ENCODE measurements around the gene AVP. TPM values are rescaled to one million over a fixed set of nuclear protein-coding genes. Genes with fewer than 3 reads are reported as not detected.
"Not testable (repeated sequence)": the region's sequence is repeated elsewhere in the genome, so short reads cannot be mapped to it uniquely, and the experiment has no call there.

Gene AVP
- total RNA-seq, 2 experiments from 2014 or later: not detected

GRCh38 chr20:3126527-3126859, 42.0 kb upstream of the AVP start:
- POLR2A ChIA-PET: no interaction called here
- Histone ChIP-seq H3K27ac (ENCODE audit: low read depth, low read length, poor library complexity, severe bottlenecking) (no peak overlapping the region), H3K4me3 (ENCODE audit: low read depth, low read length, poor library complexity, severe bottlenecking) (no peak overlapping the region), H3K79me2 (ENCODE audit: insufficient read depth, low read depth, low read length) (no peaks in the 10 kb centered on the region), H3K4me1 (ENCODE audit: insufficient read depth, low read length, poor library complexity, severe bottlenecking) (no peaks in the 10 kb centered on the region), H3K9me2 (ENCODE audit: insufficient read depth, low read length) (no peaks in the 10 kb centered on the region), H3K36me3 (ENCODE audit: insufficient read depth, low read length) (peaks cover 24% of the 10 kb centered on the region), H3K9me3 (ENCODE audit: low read length) (peaks cover 17% of the 10 kb centered on the region; the same call in 1 of the 2 replicates), H2AFZ (ENCODE audit: low read length) (no peak overlapping the region), H4K20me1 (ENCODE audit: insufficient read depth, low read length) (no peaks in the 10 kb centered on the region), H3K4me2 (ENCODE audit: low read length) (no peak overlapping the region)
- no peak for TF ChIP-seq EZH2phosphoT487 (IDR thresholded peaks at IDR 0.05; ENCODE audit: borderline replicate concordance, low read depth, low read length)
- TF ChIP-seq, protein P1, sequence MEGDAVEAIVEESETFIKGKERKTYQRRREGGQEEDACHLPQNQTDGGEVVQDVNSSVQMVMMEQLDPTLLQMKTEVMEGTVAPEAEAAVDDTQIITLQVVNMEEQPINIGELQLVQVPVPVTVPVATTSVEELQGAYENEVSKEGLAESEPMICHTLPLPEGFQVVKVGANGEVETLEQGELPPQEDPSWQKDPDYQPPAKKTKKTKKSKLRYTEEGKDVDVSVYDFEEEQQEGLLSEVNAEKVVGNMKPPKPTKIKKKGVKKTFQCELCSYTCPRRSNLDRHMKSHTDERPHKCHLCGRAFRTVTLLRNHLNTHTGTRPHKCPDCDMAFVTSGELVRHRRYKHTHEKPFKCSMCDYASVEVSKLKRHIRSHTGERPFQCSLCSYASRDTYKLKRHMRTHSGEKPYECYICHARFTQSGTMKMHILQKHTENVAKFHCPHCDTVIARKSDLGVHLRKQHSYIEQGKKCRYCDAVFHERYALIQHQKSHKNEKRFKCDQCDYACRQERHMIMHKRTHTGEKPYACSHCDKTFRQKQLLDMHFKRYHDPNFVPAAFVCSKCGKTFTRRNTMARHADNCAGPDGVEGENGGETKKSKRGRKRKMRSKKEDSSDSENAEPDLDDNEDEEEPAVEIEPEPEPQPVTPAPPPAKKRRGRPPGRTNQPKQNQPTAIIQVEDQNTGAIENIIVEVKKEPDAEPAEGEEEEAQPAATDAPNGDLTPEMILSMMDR (conservative IDR thresholded peaks at IDR 0.05; ENCODE audit: low read length): no peak
- no TSS peak for BruUV-seq (replicated peaks)
- DNase-seq (ENCODE audit: low spot score): no peak
- intact Hi-C loops (cut with micrococcal nuclease; ENCODE audit: unreplicated experiment): no loop called here
- CTCF ChIA-PET (ENCODE audit: unreplicated experiment): no interaction called here

DNA sequence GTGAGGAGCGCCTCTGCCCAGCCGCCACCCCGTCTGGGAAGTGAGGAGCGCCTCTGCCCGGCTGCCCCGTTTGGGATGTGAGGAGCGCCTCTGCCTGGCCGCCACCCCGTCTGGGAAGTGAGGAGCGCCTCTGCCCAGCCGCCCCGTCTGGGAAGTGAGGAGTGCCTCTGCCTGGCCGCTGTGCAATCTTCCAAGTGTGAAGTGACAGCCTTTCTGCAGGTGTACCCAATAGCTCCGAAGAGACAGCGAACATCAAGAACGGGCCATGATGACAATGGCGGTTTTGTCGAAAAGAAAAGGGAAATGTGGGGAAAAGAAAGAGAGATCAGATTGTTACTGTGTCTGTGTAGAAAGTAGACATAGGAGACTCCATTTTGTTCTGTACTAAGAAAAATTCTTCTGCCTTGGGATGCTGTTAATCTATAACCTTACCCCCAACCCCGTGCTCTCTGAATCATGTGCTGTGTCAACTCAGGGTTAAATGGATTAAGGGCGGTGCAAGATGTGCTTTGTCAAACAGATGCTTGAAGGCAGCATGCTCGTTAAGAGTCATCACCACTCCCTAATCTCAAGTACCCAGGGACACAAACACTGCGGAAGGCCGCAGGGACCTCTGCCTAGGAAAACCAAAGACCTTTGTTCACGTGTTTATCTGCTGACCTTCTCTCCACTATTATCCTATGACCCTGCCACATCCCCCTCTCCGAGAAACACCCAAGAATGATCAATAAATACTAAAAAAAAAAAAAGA, 41.4 kb upstream of the AVP start:
- H3K9me3 ChIP-seq (ENCODE audit: low read length): peaks cover 17% of the 10 kb centered on the region; the same call in 1 of the 2 replicates
- intact Hi-C loops (cut with micrococcal nuclease; ENCODE audit: unreplicated experiment); DNase-seq (ENCODE audit: low spot score); H4K20me1 ChIP-seq (ENCODE audit: insufficient read depth, low read length); BruUV-seq (replicated peaks); H2AFZ ChIP-seq (ENCODE audit: low read length); H3K79me2 ChIP-seq (ENCODE audit: insufficient read depth, low read depth, low read length); POLR2A ChIA-PET; H3K4me1 ChIP-seq (ENCODE audit: insufficient read depth, low read length, poor library complexity, severe bottlenecking); CTCF ChIA-PET (ENCODE audit: unreplicated experiment); H3K27ac ChIP-seq (ENCODE audit: low read depth, low read length, poor library complexity, severe bottlenecking); H3K9me2 ChIP-seq (ENCODE audit: insufficient read depth, low read length); H3K4me3 ChIP-seq (ENCODE audit: low read depth, low read length, poor library complexity, severe bottlenecking); H3K4me2 ChIP-seq (ENCODE audit: low read length): not testable (repeated sequence)
- H3K36me3 ChIP-seq (ENCODE audit: insufficient read depth, low read length): peaks cover 30% of the 10 kb centered on the region

- H3K9me2 ChIP-seq (ENCODE audit: insufficient read depth, low read length); POLR2A ChIA-PET; H3K27ac ChIP-seq (ENCODE audit: low read depth, low read length, poor library complexity, severe bottlenecking); H3K4me2 ChIP-seq (ENCODE audit: low read length); H2AFZ ChIP-seq (ENCODE audit: low read length); H3K4me1 ChIP-seq (ENCODE audit: insufficient read depth, low read length, poor library complexity, severe bottlenecking); CTCF ChIA-PET (ENCODE audit: unreplicated experiment); BruUV-seq (replicated peaks); H3K79me2 ChIP-seq (ENCODE audit: insufficient read depth, low read depth, low read length); H4K20me1 ChIP-seq (ENCODE audit: insufficient read depth, low read length); H3K4me3 ChIP-seq (ENCODE audit: low read depth, low read length, poor library complexity, severe bottlenecking); intact Hi-C loops (cut with micrococcal nuclease; ENCODE audit: unreplicated experiment); DNase-seq (ENCODE audit: low spot score): not testable (repeated sequence)
- Histone ChIP-seq H3K36me3 (ENCODE audit: insufficient read depth, low read length) (peaks cover 34% of the 10 kb centered on the region), H3K9me3 (ENCODE audit: low read length) (peaks cover 17% of the 10 kb centered on the region; the same call in 1 of the 2 replicates)
These were observed 40.4 kb upstream of the AVP start for GRCh38 chr20:3124773-3125560.

GRCh38 chr20:3124163-3124562, 39.6 kb upstream of the AVP start:
- DNase-seq (ENCODE audit: low spot score); H3K27ac ChIP-seq (ENCODE audit: low read depth, low read length, poor library complexity, severe bottlenecking); H3K79me2 ChIP-seq (ENCODE audit: insufficient read depth, low read depth, low read length); BruUV-seq (replicated peaks); POLR2A ChIA-PET; H4K20me1 ChIP-seq (ENCODE audit: insufficient read depth, low read length); H3K4me2 ChIP-seq (ENCODE audit: low read length); intact Hi-C loops (cut with micrococcal nuclease; ENCODE audit: unreplicated experiment); H3K9me2 ChIP-seq (ENCODE audit: insufficient read depth, low read length); H2AFZ ChIP-seq (ENCODE audit: low read length); H3K4me3 ChIP-seq (ENCODE audit: low read depth, low read length, poor library complexity, severe bottlenecking); CTCF ChIA-PET (ENCODE audit: unreplicated experiment); H3K4me1 ChIP-seq (ENCODE audit: insufficient read depth, low read length, poor library complexity, severe bottlenecking): not testable (repeated sequence)
- peaks cover 17% of the 10 kb centered on the region; the same call in 1 of the 2 replicates for H3K9me3 ChIP-seq (ENCODE audit: low read length)
- peaks cover 34% of the 10 kb centered on the region for H3K36me3 ChIP-seq (ENCODE audit: insufficient read depth, low read length)

All from OCI-LY7 (cell line).